D721Med (cell line): Measurements from ENCODE around the gene TPM3.
"Not testable (repeated sequence)": the region's sequence is repeated elsewhere in the genome, so short reads cannot be mapped to it uniquely, and the experiment has no call there.

Experiments used
- DNase-seq: peaks from one replicate; pipeline ENCODE4 v3.0.0; 2011; ENCODE audit warnings: low spot score; ENCODE audit not compliant: insufficient read length
- FAIRE-seq: peaks from 2 replicates; lab custom pipeline; 2011; peaks lifted over from hg19 to GRCh38; lab: Jason Lieb, UNC
- CTCF ChIP-seq: IDR thresholded peaks from 2 replicates; pipeline ENCODE4 v1.5.1; 2012; ENCODE audit warnings: mild to moderate bottlenecking, control low read depth; ENCODE audit not compliant: insufficient read depth; ENCODE audit errors: missing control alignments

Gene TPM3

GRCh38 chr1:154207262-154207661 is 15.4 kb upstream of the TPM3 start:
- no peak for TF ChIP-seq CTCF
- no peak for FAIRE-seq

GRCh38 chr1:154206196-154206595 is 14.3 kb upstream of the TPM3 start, which contains the start of gene CFAP141:
TSS of gene CFAP141 (minus strand) at chr1:154206333. CDS start at chr1:154206307, 26 bp downstream.
- TF ChIP-seq CTCF = no peak
- DNase-seq = no peak
- FAIRE-seq = no peak

More at GRCh38 chr1:154207262-154207661, 15.4 kb upstream of the TPM3 start:
- no peak for DNase-seq

GRCh38 chr1:154205778-154206177 is 13.9 kb upstream of the TPM3 start:
- not testable (repeated sequence) for FAIRE-seq, DNase-seq

GRCh38 chr1:154199563-154199879 is 7.6 kb upstream of the TPM3 start:
- DNase-seq (no peak), FAIRE-seq (no peak)
- TF ChIP-seq CTCF = no peak

GRCh38 chr1:154198756-154199562 is 7.1 kb upstream of the TPM3 start:
- peak; percentile 67 for FAIRE-seq
- DNase-seq = peak; percentile 53
- TF ChIP-seq CTCF = peak; percentile 66

- DNase-seq = no peak
- no peak for FAIRE-seq
- TF ChIP-seq CTCF = no peak
Measured at GRCh38 chr1:154193821-154194220, 1.9 kb upstream of the TPM3 start.

- TF ChIP-seq CTCF = no peak
- FAIRE-seq (no peak), DNase-seq (no peak)
Measured at GRCh38 chr1:154192476-154192875, 576 bp upstream of the TPM3 start.
